ENCODE data around the gene LARGE1. TPM values are rescaled to one million over a fixed set of nuclear protein-coding genes. Genes with fewer than 3 reads are reported as not detected.

LARGE1 gene
- total and polyA plus RNA-seq, 4 experiments from 2014 or later, result 0.06 to 1.1 (median 1.0) TPM; not detected in 1

DNA sequence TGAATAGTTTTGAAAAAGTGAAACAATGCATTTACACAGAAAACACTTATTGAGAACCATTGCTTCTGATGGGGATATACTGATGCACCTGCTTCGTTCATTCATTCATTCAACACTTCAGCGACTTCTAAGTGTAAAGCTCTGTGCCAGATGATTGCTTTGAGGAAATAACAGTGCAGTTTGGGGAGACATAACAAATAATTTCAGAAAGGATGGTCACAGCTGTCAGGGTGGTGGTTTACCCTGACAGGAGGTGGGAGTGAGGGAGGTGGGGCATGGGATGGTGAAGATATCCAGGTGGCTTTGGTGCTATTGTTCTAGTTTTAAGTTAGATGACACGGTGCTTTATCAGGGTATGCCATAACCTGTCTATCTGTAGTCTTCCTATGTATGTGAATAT lies 344.1 kb downstream of the LARGE1 start:
- no peak overlapping the region for H3K27ac Mint-ChIP-seq
- no peak overlapping the region for H3K4me3 ChIP-seq (ENCODE audit: low read length in 2 of 2)
- H3K36me3 Mint-ChIP-seq, result no peaks in the 10 kb centered on the region
- H3K9me3 Mint-ChIP-seq, result peaks cover 0 to 4% (median 1%) of the 10 kb centered on the region in 8 donors
- DNase-seq, result no peak
- no peak overlapping the region for H3K4me3 Mint-ChIP-seq
- intact Hi-C loops (cut with micrococcal nuclease), result loop anchor here (10.0 kb wide), 1 partner anchor 271 kb away; no protein-coding TSS in a partner anchor
- ChIA-PET CTCF (ENCODE audit: partially characterized antibody) (no interaction called here), POLR2A (ENCODE audit: partially characterized antibody) (no interaction called here)
- no peak overlapping the region for H3K27ac ChIP-seq (ENCODE audit: low read depth, low read length)
- H3K9me3 ChIP-seq (ENCODE audit: control insufficient read depth in 1 of 2, low read length in 2 of 2), result no peaks in the 10 kb centered on the region
- H3K4me1 ChIP-seq (ENCODE audit: insufficient read depth, low read length), result no peaks in the 10 kb centered on the region
- H3K4me1 Mint-ChIP-seq, result no peaks in the 10 kb centered on the region
- no peaks in the 10 kb centered on the region for H3K27me3 Mint-ChIP-seq
- H3K36me3 ChIP-seq (ENCODE audit: insufficient read depth, low read length), result no peaks in the 10 kb centered on the region
- H3K27me3 ChIP-seq (ENCODE audit: insufficient read depth, low read length), result no peaks in the 10 kb centered on the region

DNA sequence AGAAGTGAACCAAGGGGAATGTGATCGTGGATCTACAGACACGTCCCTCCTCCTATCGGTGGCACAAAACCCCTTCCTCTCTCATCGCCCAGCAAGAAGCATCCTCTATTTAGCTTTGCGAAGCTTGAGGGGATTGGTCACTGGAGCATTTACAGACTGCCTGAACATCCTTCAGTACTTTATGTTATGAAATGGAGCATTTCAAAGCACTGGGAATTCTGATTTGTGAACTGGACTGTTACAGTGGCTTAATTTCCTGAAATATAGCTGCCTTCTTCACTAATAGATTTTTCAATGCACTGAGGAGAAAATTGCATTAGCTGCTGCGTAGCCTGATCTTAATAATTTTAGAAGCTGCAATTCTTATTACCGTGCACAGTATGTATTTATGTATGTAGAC lies 344.5 kb downstream of the LARGE1 start:
- ChIA-PET POLR2A (ENCODE audit: partially characterized antibody) (no interaction called here), CTCF (ENCODE audit: partially characterized antibody) (interaction anchor here (1.4 kb wide), 1 partner anchor 8 kb away, joined by 3 read pairs; no protein-coding TSS in a partner anchor)
- no peaks in the 10 kb centered on the region for H3K27me3 ChIP-seq (ENCODE audit: insufficient read depth, low read length)
- intact Hi-C loops (cut with micrococcal nuclease), result loop anchor here (10.0 kb wide), 1 partner anchor 271 kb away; no protein-coding TSS in a partner anchor
- H3K9me3 ChIP-seq (ENCODE audit: control insufficient read depth in 1 of 2, low read length in 2 of 2), result no peaks in the 10 kb centered on the region
- H3K4me3 ChIP-seq (ENCODE audit: low read length in 2 of 2), result no peak overlapping the region
- Mint-ChIP-seq H3K4me3 (no peak overlapping the region), H3K9me3 (peaks cover 0 to 4% (median 1%) of the 10 kb centered on the region in 8 donors), H3K36me3 (no peaks in the 10 kb centered on the region), H3K4me1 (no peaks in the 10 kb centered on the region), H3K27ac (no peak overlapping the region), H3K27me3 (no peaks in the 10 kb centered on the region)
- H3K27ac ChIP-seq (ENCODE audit: low read depth, low read length), result no peak overlapping the region
- no peaks in the 10 kb centered on the region for H3K36me3 ChIP-seq (ENCODE audit: insufficient read depth, low read length)
- no peak for DNase-seq
- no peaks in the 10 kb centered on the region for H3K4me1 ChIP-seq (ENCODE audit: insufficient read depth, low read length)

DNA sequence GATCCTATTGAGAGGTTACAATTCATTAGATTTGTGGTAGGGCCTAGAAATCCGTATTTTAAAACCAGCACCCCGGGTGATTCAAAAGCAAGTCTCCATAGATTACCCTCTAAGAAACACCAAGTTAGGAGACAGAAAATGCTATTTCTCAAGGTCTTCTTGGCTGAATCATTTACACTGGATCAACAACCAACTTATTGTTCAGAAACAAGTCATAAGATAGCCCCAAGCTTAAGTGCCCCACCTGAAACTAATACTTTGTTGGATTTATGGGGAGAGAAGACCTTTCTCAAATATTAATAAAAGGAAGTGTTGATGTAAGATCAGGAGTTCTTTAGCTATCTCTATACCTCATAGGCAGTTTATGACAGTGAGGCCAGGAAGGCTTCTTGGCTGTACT lies 345.2 kb downstream of the LARGE1 start:
- no peaks in the 10 kb centered on the region for H3K27me3 Mint-ChIP-seq
- CTCF ChIA-PET (ENCODE audit: partially characterized antibody), result interaction anchor here (0.7 to 1.4 kb wide), 2 partner anchors 9 to 270 kb away, joined by 3 read pairs; no protein-coding TSS in a partner anchor
- intact Hi-C loops (cut with micrococcal nuclease), result loop anchor here (10.0 kb wide), 1 partner anchor 270 kb away; no protein-coding TSS in a partner anchor

DNA sequence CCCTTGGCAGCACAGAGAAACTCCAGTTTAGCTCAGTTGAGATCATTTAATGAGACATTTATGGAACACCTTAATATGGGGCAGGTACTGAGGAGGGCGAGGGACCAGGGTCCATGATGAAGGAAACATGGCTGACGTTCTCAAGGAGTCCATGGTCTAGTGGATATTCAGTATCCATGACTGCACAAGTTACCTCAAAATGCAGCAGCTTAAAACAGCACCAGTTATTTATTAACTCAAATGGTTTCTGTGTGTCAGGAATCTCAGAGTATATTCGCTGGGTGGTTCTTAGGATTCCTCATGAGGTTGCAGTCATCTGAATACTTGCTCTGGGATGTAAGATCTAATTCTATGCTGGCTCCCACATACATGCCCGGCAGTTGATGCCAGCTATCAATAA lies 346.8 kb downstream of the LARGE1 start:
- H3K4me3 ChIP-seq (ENCODE audit: low read length in 2 of 2), result no peak overlapping the region
- no peaks in the 10 kb centered on the region for H3K9me3 ChIP-seq (ENCODE audit: control insufficient read depth in 1 of 2, low read length in 2 of 2)
- H3K4me1 ChIP-seq (ENCODE audit: insufficient read depth, low read length), result no peaks in the 10 kb centered on the region
- Mint-ChIP-seq H3K9me3 (peaks cover 0 to 5% (median 1%) of the 10 kb centered on the region in 8 donors), H3K27me3 (peaks cover 0 to 3% of the 10 kb centered on the region in 2 donors), H3K36me3 (no peaks in the 10 kb centered on the region), H3K4me1 (no peaks in the 10 kb centered on the region), H3K4me3 (no peak overlapping the region), H3K27ac (no peak overlapping the region)
- H3K27ac ChIP-seq (ENCODE audit: low read depth, low read length), result no peak overlapping the region
- H3K27me3 ChIP-seq (ENCODE audit: insufficient read depth, low read length), result no peaks in the 10 kb centered on the region
- no peaks in the 10 kb centered on the region for H3K36me3 ChIP-seq (ENCODE audit: insufficient read depth, low read length)
- CTCF ChIA-PET (ENCODE audit: partially characterized antibody), result no interaction called here
- intact Hi-C loops (cut with micrococcal nuclease), result loop anchor here (10.0 kb wide), 1 partner anchor 269 kb away; no protein-coding TSS in a partner anchor
- POLR2A ChIA-PET (ENCODE audit: partially characterized antibody), result no interaction called here
- DNase-seq, result no peak

More for the DNA sequence above, 345.2 kb downstream of the LARGE1 start:
- POLR2A ChIA-PET (ENCODE audit: partially characterized antibody), result no interaction called here
- Mint-ChIP-seq H3K36me3 (no peaks in the 10 kb centered on the region), H3K9me3 (peaks cover 0 to 4% (median 1%) of the 10 kb centered on the region in 8 donors), H3K27ac (no peak overlapping the region), H3K4me3 (no peak overlapping the region), H3K4me1 (no peaks in the 10 kb centered on the region)
- no peak overlapping the region for H3K4me3 ChIP-seq (ENCODE audit: low read length in 2 of 2)
- no peaks in the 10 kb centered on the region for H3K9me3 ChIP-seq (ENCODE audit: control insufficient read depth in 1 of 2, low read length in 2 of 2)
- no peaks in the 10 kb centered on the region for H3K4me1 ChIP-seq (ENCODE audit: insufficient read depth, low read length)
- H3K27ac ChIP-seq (ENCODE audit: low read depth, low read length), result no peak overlapping the region
- no peaks in the 10 kb centered on the region for H3K27me3 ChIP-seq (ENCODE audit: insufficient read depth, low read length)
- DNase-seq, result no peak
- no peaks in the 10 kb centered on the region for H3K36me3 ChIP-seq (ENCODE audit: insufficient read depth, low read length)

DNA sequence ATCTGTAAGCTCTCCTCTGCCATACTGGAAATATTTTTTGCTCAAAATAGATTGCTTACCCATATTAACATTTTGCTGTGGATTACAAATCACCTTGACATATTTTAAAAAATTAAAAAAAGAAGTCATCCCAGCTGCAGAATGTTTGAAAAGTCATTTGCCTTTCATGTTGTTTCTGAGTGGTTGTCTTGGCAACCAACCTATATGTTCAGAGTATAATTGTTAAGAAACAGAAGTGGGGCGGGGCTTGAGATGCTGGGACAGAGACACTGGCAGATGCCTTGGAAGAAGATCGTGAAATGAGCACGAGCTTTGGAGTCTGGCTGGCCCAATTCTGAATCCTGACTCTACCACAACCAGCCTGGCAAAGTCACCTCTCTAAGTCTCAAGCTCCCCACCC lies 348.2 kb downstream of the LARGE1 start:
- no peaks in the 10 kb centered on the region for H3K4me1 ChIP-seq (ENCODE audit: insufficient read depth, low read length)
- Mint-ChIP-seq H3K27ac (no peak overlapping the region), H3K36me3 (no peaks in the 10 kb centered on the region), H3K9me3 (peaks cover 0 to 6% (median 1%) of the 10 kb centered on the region in 8 donors), H3K4me1 (peaks cover 0 to 2% (median 0%) of the 10 kb centered on the region in 4 donors), H3K4me3 (no peak overlapping the region), H3K27me3 (peaks cover 0 to 3% of the 10 kb centered on the region in 2 donors)
- H3K4me3 ChIP-seq (ENCODE audit: low read length in 2 of 2), result no peak overlapping the region
- ChIA-PET CTCF (ENCODE audit: partially characterized antibody) (interaction anchor here (0.6 kb wide), 1 partner anchor 44 kb away, joined by 3 read pairs; no protein-coding TSS in a partner anchor), POLR2A (ENCODE audit: partially characterized antibody) (no interaction called here)
- no peaks in the 10 kb centered on the region for H3K36me3 ChIP-seq (ENCODE audit: insufficient read depth, low read length)
- no peak for DNase-seq
- no peak overlapping the region for H3K27ac ChIP-seq (ENCODE audit: low read depth, low read length)
- intact Hi-C loops (cut with micrococcal nuclease), result loop anchor here (10.0 kb wide), 1 partner anchor 267 kb away; no protein-coding TSS in a partner anchor
- no peaks in the 10 kb centered on the region for H3K27me3 ChIP-seq (ENCODE audit: insufficient read depth, low read length)
- H3K9me3 ChIP-seq (ENCODE audit: control insufficient read depth in 1 of 2, low read length in 2 of 2), result no peaks in the 10 kb centered on the region

DNA sequence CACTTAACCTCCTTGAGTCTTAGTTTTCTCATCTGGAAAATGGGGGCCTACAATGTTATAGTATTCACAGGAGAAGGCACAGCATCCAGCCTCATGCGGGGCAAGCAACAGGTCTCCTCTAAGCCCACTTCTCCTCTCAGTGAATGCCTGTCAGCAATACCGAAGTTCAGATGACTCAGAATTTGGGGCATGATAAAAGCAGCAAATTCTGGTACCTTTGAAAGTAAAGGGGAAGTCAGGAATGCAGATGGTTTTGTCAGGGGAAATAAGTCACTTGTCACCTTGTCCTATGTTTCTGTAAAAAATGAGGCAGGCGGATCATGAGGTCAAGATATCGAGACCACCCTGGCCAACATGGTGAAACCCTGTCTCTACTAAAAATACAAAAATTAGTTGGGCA lies 350.2 kb downstream of the LARGE1 start:
- ChIA-PET CTCF (ENCODE audit: partially characterized antibody) (no interaction called here), POLR2A (ENCODE audit: partially characterized antibody) (no interaction called here)
- Histone ChIP-seq H3K9me3 (ENCODE audit: control insufficient read depth in 1 of 2, low read length in 2 of 2) (no peaks in the 10 kb centered on the region), H3K27ac (ENCODE audit: low read depth, low read length) (no peak overlapping the region), H3K27me3 (ENCODE audit: insufficient read depth, low read length) (no peaks in the 10 kb centered on the region), H3K36me3 (ENCODE audit: insufficient read depth, low read length) (no peaks in the 10 kb centered on the region), H3K4me3 (ENCODE audit: low read length in 2 of 2) (no peak overlapping the region), H3K4me1 (ENCODE audit: insufficient read depth, low read length) (no peaks in the 10 kb centered on the region)
- Mint-ChIP-seq H3K4me3 (no peak overlapping the region), H3K36me3 (no peaks in the 10 kb centered on the region), H3K9me3 (peaks cover 0 to 10% (median 2%) of the 10 kb centered on the region in 8 donors), H3K4me1 (peaks cover 0 to 2% (median 0%) of the 10 kb centered on the region in 4 donors), H3K27ac (no peak overlapping the region), H3K27me3 (peaks cover 0 to 3% of the 10 kb centered on the region in 2 donors)
- DNase-seq, result no peak
- intact Hi-C loops (cut with micrococcal nuclease), result loop anchor here (10.0 kb wide), 1 partner anchor 265 kb away; no protein-coding TSS in a partner anchor

DNA sequence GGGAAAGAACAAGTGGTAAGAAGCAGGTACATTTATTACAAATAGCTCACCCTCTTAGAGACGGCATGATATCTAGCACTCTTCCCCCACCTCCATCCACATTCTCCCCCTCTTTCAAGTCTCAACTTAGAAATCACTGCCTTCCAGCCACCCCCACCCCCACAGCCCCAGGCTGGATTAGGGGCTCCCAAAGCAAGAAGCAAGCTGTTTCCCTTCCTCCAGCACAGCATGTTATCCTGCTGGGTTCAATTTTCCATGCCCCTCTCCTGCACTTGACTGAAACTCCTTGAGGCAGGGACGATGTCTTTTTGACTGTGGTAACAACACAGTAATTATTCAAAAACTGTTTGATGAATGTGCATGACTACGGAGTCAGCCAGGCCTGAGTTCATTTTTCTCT lies 350.7 kb downstream of the LARGE1 start:
- ChIA-PET POLR2A (ENCODE audit: partially characterized antibody) (no interaction called here), CTCF (ENCODE audit: partially characterized antibody) (no interaction called here)
- H3K36me3 ChIP-seq (ENCODE audit: insufficient read depth, low read length), result no peaks in the 10 kb centered on the region
- no peaks in the 10 kb centered on the region for H3K9me3 ChIP-seq (ENCODE audit: control insufficient read depth in 1 of 2, low read length in 2 of 2)
- no peak overlapping the region for H3K27ac ChIP-seq (ENCODE audit: low read depth, low read length)
- no peaks in the 10 kb centered on the region for H3K4me1 ChIP-seq (ENCODE audit: insufficient read depth, low read length)
- H3K36me3 Mint-ChIP-seq, result no peaks in the 10 kb centered on the region
- H3K27me3 Mint-ChIP-seq, result peaks cover 0 to 3% of the 10 kb centered on the region in 2 donors
- H3K4me3 ChIP-seq (ENCODE audit: low read length in 2 of 2), result no peak overlapping the region
- no peak overlapping the region for H3K27ac Mint-ChIP-seq
- no peak for DNase-seq
- intact Hi-C loops (cut with micrococcal nuclease), result no loop called here
- peaks cover 0 to 10% (median 2%) of the 10 kb centered on the region in 8 donors for H3K9me3 Mint-ChIP-seq
- H3K4me1 Mint-ChIP-seq, result peaks cover 0 to 2% (median 0%) of the 10 kb centered on the region in 4 donors
- no peak overlapping the region for H3K4me3 Mint-ChIP-seq
- no peaks in the 10 kb centered on the region for H3K27me3 ChIP-seq (ENCODE audit: insufficient read depth, low read length)
